HepG2 (cell line): Measurements from ENCODE around the gene STRADB. TPM values are rescaled to one million over a fixed set of nuclear protein-coding genes. Genes with fewer than 3 reads are reported as not detected.

ENCODE experiments used
- DNMT3B ChIP-seq: conservative IDR thresholded peaks from 2 replicates; pipeline ENCODE4 v1.6.1; 2016; ENCODE audit warnings: missing biosample characterization, control low read depth
- SNAPC2 ChIP-seq: sonication (generic); formaldehyde crosslinking; IDR thresholded peaks from 2 replicates; pipeline ENCODE4 v1.8.1; 2022; ENCODE audit warnings: mild to moderate bottlenecking, missing genetic modification reagents
- TARDBP ChIP-seq: sonication (generic); formaldehyde crosslinking; IDR thresholded peaks from 2 replicates; pipeline ENCODE4 v1.8.0; 2022; ENCODE audit warnings: mild to moderate bottlenecking, missing genetic modification reagents
- ZNF616 ChIP-seq: sonication (generic); formaldehyde crosslinking; IDR thresholded peaks from 2 replicates; pipeline ENCODE4 v1.5.0; 2020; ENCODE audit warnings: low read depth, mild to moderate bottlenecking, missing genetic modification reagents
- ZNF644 ChIP-seq: IDR thresholded peaks from 2 replicates; pipeline ENCODE4 v1.6.1; 2016; ENCODE audit warnings: low read depth
- ZNF737 ChIP-seq: sonication (generic); formaldehyde crosslinking; IDR thresholded peaks from 2 replicates; pipeline ENCODE4 v1.5.0; 2020; ENCODE audit warnings: missing genetic modification reagents, mild to moderate bottlenecking, borderline replicate concordance
- polyA plus RNA-seq, 8 experiments: library from polyadenylated mRNA; depleted of rRNA in 3 of 8; stranded (reverse) in 7 of 8; unstranded in 1 of 8; fragments of >200 nt; fragmentation: Illumina TruSeq in 4 of 8; extraction: Trizol in 4 of 8; gene quantifications; 2 replicates each; pipeline versions ENCODE4 v1.2.1 to v1.2.3, GENCODE V29; 2011 to 2016; ENCODE audit warnings: low read depth in 4 of 8, missing spikeins in 1 of 8, mixed read lengths in 1 of 8; ENCODE audit not compliant: insufficient read depth in 1 of 8
- total RNA-seq, 5 experiments: library from RNA; depleted of rRNA; stranded (reverse); fragments of >200 nt; fragmentation: Illumina TruSeq; extraction: Trizol; gene quantifications; 2 replicates each; pipeline ENCODE4 v1.2.3, GENCODE V29; 2016; ENCODE audit warnings: low read depth in 1 of 5
- TF ChIP-seq, protein P1 (sequence below): sonication (generic); formaldehyde crosslinking; IDR thresholded peaks from 2 replicates; pipeline ENCODE4 v1.5.1; 2020; ENCODE audit warnings: missing genetic modification reagents, mild to moderate bottlenecking, borderline replicate concordance
- TF ChIP-seq, protein P2 (sequence below), 2 experiments: fragments of 450-650 bp in 1 of 2; sonication (generic) in 1 of 2; formaldehyde crosslinking in 1 of 2; IDR thresholded peaks; 2 replicates each; pipeline versions ENCODE4 v1.6.1 to v1.8.0; 2016 to 2022; ENCODE audit warnings: antibody characterized with exemption in 1 of 2, mild to moderate bottlenecking in 1 of 2, missing genetic modification reagents in 1 of 2
- TF ChIP-seq, protein P3 (sequence below): IDR thresholded peaks from 2 replicates; pipeline ENCODE4 v1.6.1; 2016; ENCODE audit warnings: missing biosample characterization, missing genetic modification reagents, low read depth
- TF ChIP-seq, protein P4 (sequence below): IDR thresholded peaks from 2 replicates; pipeline ENCODE4 v1.6.1; 2018; ENCODE audit warnings: missing genetic modification reagents, mild to moderate bottlenecking, missing compliant biosample characterization
- TF ChIP-seq, protein P5 (sequence below): IDR thresholded peaks from 2 replicates; pipeline ENCODE4 v1.6.1; 2016; ENCODE audit warnings: low read depth, control low read depth

The STRADB gene
- total and polyA plus RNA-seq, 2 of the 13 experiments (the other 11 are each of a cell fraction or from before 2014, with no cell fraction given): 34.1 to 66.6 TPM

DNA sequence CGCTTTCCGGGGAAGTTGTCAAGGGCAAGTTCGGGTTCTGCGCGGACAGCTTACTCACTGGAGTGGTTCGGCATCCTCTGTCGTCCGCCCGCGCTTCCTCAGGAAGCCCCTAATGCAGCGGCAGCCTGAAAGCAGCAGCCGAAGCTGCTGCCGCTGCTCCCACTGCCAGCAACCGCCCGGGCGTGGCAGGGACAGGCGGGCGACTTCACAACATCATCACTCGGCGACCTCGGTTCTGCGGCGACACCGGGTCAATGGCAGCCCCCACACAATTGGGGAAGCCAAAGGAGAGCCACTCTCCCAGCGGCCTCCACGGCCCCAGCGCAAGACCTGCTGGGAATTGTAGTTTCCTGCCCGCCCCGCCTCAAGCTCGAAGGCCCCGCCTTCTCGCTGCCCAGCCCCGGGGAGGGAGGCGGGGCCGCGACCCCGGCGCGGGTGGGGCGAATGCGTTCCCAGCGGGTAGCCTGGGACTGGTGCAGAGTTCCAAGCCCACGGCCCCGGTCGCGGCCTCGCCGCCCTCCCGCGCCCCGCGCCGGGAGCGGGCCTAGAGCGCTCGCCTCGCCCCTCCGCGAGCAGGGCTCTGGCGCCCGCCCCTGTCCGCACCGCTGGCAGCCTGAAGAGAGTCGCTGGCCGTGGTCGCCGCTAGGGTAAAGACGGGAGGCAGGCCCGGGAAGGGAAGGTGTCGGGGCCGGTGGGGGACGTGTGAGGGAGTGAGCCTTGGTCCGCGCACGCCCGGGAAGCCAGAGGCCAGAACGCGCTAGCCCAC, at the start of gene STRADB, which contains the start of gene TRAK2 (continued):
- TF ChIP-seq, protein P1, sequence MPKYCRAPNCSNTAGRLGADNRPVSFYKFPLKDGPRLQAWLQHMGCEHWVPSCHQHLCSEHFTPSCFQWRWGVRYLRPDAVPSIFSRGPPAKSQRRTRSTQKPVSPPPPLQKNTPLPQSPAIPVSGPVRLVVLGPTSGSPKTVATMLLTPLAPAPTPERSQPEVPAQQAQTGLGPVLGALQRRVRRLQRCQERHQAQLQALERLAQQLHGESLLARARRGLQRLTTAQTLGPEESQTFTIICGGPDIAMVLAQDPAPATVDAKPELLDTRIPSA (CRISPR knock-in tag): no peak; the same call in 1 of the 2 replicates
- TF ChIP-seq, protein P2, sequence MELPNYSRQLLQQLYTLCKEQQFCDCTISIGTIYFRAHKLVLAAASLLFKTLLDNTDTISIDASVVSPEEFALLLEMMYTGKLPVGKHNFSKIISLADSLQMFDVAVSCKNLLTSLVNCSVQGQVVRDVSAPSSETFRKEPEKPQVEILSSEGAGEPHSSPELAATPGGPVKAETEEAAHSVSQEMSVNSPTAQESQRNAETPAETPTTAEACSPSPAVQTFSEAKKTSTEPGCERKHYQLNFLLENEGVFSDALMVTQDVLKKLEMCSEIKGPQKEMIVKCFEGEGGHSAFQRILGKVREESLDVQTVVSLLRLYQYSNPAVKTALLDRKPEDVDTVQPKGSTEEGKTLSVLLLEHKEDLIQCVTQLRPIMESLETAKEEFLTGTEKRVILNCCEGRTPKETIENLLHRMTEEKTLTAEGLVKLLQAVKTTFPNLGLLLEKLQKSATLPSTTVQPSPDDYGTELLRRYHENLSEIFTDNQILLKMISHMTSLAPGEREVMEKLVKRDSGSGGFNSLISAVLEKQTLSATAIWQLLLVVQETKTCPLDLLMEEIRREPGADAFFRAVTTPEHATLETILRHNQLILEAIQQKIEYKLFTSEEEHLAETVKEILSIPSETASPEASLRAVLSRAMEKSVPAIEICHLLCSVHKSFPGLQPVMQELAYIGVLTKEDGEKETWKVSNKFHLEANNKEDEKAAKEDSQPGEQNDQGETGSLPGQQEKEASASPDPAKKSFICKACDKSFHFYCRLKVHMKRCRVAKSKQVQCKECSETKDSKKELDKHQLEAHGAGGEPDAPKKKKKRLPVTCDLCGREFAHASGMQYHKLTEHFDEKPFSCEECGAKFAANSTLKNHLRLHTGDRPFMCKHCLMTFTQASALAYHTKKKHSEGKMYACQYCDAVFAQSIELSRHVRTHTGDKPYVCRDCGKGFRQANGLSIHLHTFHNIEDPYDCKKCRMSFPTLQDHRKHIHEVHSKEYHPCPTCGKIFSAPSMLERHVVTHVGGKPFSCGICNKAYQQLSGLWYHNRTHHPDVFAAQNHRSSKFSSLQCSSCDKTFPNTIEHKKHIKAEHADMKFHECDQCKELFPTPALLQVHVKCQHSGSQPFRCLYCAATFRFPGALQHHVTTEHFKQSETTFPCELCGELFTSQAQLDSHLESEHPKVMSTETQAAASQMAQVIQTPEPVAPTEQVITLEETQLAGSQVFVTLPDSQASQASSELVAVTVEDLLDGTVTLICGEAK (IDR thresholded peaks at IDR 0.05): no peak
- TF ChIP-seq, protein P2 (CRISPR knock-in tag; IDR thresholded peaks at IDR 0.05): peak; percentile 56; the same call in 1 of the 2 replicates
- TF ChIP-seq DNMT3B (CRISPR knock-in tag): no peak
- peak; percentile 94 for TF ChIP-seq TARDBP (CRISPR knock-in tag)
- 0 out of 2 replicates have a peak, but pooled peaks have one; percentile 31 for TF ChIP-seq ZNF616 (CRISPR knock-in tag)
- TF ChIP-seq ZNF737 (CRISPR knock-in tag): no peak
- TF ChIP-seq ZNF644: peak; percentile 88
- TF ChIP-seq, protein P3, sequence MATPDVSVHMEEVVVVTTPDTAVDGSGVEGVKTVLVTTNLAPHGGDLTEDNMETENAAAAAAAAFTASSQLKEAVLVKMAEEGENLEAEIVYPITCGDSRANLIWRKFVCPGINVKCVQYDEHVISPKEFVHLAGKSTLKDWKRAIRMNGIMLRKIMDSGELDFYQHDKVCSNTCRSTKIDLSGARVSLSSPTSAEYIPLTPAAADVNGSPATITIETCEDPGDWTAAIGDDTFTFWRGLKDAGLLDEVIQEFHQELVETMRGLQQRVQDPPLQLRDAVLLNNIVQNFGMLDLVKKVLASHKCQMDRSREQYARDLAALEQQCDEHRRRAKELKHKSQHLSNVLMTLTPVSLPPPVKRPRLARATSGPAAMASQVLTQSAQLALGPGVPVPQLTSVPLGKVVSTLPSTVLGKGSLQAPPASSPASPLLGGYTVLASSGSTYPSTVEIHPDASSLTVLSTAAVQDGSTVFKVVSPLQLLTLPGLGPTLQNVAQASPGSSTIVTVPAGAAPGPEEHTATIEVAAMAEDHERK (CRISPR knock-in tag): peak; percentile 64
- TF ChIP-seq, protein P4, sequence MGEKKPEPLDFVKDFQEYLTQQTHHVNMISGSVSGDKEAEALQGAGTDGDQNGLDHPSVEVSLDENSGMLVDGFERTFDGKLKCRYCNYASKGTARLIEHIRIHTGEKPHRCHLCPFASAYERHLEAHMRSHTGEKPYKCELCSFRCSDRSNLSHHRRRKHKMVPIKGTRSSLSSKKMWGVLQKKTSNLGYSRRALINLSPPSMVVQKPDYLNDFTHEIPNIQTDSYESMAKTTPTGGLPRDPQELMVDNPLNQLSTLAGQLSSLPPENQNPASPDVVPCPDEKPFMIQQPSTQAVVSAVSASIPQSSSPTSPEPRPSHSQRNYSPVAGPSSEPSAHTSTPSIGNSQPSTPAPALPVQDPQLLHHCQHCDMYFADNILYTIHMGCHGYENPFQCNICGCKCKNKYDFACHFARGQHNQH (CRISPR knock-in tag): peak; percentile 89
- TF ChIP-seq SNAPC2 (CRISPR knock-in tag): peak; percentile 65
- TF ChIP-seq, protein P5, sequence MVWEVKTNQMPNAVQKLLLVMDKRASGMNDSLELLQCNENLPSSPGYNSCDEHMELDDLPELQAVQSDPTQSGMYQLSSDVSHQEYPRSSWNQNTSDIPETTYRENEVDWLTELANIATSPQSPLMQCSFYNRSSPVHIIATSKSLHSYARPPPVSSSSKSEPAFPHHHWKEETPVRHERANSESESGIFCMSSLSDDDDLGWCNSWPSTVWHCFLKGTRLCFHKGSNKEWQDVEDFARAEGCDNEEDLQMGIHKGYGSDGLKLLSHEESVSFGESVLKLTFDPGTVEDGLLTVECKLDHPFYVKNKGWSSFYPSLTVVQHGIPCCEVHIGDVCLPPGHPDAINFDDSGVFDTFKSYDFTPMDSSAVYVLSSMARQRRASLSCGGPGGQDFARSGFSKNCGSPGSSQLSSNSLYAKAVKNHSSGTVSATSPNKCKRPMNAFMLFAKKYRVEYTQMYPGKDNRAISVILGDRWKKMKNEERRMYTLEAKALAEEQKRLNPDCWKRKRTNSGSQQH: 0 out of 2 replicates have a peak, but pooled peaks have one; percentile 36
